GM18511 (cell line): ENCODE data around the gene CCL4.
"Not testable (repeated sequence)": the region's sequence is repeated elsewhere in the genome, so short reads cannot be mapped to it uniquely, and the experiment has no call there.

Source experiments
- ATAC-seq: cut with Tn5 transposase; IDR thresholded peaks from one replicate; pipeline ENCODE4 v1.9.1; 2021; ENCODE audit warnings: mild to moderate bottlenecking, moderate library complexity; ENCODE audit not compliant: unreplicated experiment

Gene CCL4

GRCh38 chr17:36115649-36115977 lies 12.0 kb downstream of the CCL4 start:
- ATAC-seq = not testable (repeated sequence)

- no peak for ATAC-seq
These were observed 14.1 kb downstream of the CCL4 start for GRCh38 chr17:36117505-36118382.

- ATAC-seq = no peak
These were observed 15.1 kb downstream of the CCL4 start for GRCh38 chr17:36118477-36119353.

GRCh38 chr17:36120221-36120620 lies 16.6 kb downstream of the CCL4 start:
- ATAC-seq = no peak

- not testable (repeated sequence) for ATAC-seq
These were observed 17.5 kb downstream of the CCL4 start for GRCh38 chr17:36121099-36121498.

- no peak for ATAC-seq
These were observed 19.8 kb downstream of the CCL4 start for GRCh38 chr17:36123431-36123830.

- no peak for ATAC-seq
These were observed 21.5 kb downstream of the CCL4 start for GRCh38 chr17:36124879-36125824.

- no peak for ATAC-seq
These were observed 23.7 kb downstream of the CCL4 start for GRCh38 chr17:36127199-36127893.

GRCh38 chr17:36127911-36128310 lies 24.3 kb downstream of the CCL4 start:
- ATAC-seq = no peak

GRCh38 chr17:36128411-36128978 lies 24.9 kb downstream of the CCL4 start:
- ATAC-seq = no peak

GRCh38 chr17:36129616-36130015 lies 26.0 kb downstream of the CCL4 start:
- ATAC-seq = no peak

GRCh38 chr17:36130346-36130745 lies 26.7 kb downstream of the CCL4 start:
- ATAC-seq = no peak

- no peak for ATAC-seq
These were observed 27.8 kb downstream of the CCL4 start for GRCh38 chr17:36131421-36131820.

- no peak for ATAC-seq
These were observed 28.3 kb downstream of the CCL4 start for GRCh38 chr17:36131931-36132330.

- ATAC-seq = no peak
These were observed 28.8 kb downstream of the CCL4 start for GRCh38 chr17:36132421-36132831.

- no peak for ATAC-seq
These were observed 30.1 kb downstream of the CCL4 start for GRCh38 chr17:36133602-36134236.

GRCh38 chr17:36135465-36135864 lies 31.8 kb downstream of the CCL4 start:
- ATAC-seq = no peak

GRCh38 chr17:36136036-36136435 lies 32.4 kb downstream of the CCL4 start:
- ATAC-seq = no peak

- no peak for ATAC-seq
These were observed 32.8 kb downstream of the CCL4 start for GRCh38 chr17:36136439-36136838.
